ENCODE results near the gene DNM3.

DNA sequence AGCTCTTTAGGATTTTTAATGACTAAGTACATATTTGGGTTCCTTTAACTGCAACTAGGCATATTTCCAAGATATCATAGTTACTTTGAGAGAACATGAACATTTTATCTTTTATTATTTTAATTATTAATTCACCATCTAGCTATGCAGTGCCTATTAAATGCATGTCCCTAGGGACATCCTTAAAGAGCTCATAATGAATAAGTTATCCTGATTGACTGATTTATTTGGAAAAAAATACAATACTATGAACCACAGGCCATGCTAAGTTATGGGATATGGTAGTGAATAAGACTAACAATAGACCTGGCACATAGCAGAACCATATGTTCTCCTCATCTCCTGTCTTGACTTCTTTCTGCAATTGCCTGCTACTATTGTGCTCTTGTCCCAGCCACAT lies 562.8 kb downstream of the DNM3 start:
- TF ChIP-seq ZNF704 (tag by site-specific recombination; IDR thresholded peaks at IDR 0.05) (no peak), ZNF658 (tag by site-specific recombination; IDR thresholded peaks at IDR 0.05) (no peak), ZNF274 (IDR thresholded peaks at IDR 0.05; ENCODE audit: low read length) (no peak), ZNF274 (tag by site-specific recombination; IDR thresholded peaks at IDR 0.05; ENCODE audit: borderline replicate concordance) (no peak), ZNF24 (tag by site-specific recombination; IDR thresholded peaks at IDR 0.05) (no peak), ZNF391 (tag by site-specific recombination; IDR thresholded peaks at IDR 0.05; ENCODE audit: borderline replicate concordance, low read depth) (no peak)
- TF ChIP-seq, protein P1, sequence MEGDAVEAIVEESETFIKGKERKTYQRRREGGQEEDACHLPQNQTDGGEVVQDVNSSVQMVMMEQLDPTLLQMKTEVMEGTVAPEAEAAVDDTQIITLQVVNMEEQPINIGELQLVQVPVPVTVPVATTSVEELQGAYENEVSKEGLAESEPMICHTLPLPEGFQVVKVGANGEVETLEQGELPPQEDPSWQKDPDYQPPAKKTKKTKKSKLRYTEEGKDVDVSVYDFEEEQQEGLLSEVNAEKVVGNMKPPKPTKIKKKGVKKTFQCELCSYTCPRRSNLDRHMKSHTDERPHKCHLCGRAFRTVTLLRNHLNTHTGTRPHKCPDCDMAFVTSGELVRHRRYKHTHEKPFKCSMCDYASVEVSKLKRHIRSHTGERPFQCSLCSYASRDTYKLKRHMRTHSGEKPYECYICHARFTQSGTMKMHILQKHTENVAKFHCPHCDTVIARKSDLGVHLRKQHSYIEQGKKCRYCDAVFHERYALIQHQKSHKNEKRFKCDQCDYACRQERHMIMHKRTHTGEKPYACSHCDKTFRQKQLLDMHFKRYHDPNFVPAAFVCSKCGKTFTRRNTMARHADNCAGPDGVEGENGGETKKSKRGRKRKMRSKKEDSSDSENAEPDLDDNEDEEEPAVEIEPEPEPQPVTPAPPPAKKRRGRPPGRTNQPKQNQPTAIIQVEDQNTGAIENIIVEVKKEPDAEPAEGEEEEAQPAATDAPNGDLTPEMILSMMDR (tag by site-specific recombination; IDR thresholded peaks at IDR 0.05) = no peak
